HCEC 1CT (cell line): Measurements from ENCODE around the gene PRKCG.
A peak's percentile ranks its signal among the peaks of the same experiment; 100 is the strongest.

ENCODE experiments used
- DNase-seq: peaks from one replicate; pipeline ENCODE4 v3.0.0-alpha.2; 2017

PRKCG gene

DNA sequence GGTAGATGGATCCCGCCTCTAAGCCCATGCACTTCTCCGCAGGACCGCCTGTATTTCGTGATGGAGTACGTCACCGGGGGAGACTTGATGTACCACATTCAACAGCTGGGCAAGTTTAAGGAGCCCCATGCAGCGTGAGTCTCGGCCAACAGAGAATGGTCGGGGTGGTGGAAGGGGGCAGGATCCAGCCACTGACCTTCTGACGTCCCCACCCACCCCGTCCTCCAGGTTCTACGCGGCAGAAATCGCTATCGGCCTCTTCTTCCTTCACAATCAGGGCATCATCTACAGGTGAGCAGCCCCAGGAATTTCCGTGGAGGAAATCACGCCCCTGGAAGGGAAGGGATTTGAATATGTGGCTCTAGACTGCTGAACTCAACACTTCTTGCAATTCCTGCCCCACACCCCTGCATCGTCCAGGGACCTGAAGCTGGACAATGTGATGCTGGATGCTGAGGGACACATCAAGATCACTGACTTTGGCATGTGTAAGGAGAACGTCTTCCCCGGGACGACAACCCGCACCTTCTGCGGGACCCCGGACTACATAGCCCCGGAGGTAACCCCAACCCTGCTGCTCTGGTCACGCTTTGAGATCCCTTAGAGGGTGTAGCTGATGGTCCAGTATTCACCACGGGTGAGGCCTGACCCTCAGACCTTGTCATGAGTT, 18.3 kb downstream of the PRKCG start:
- DNase-seq, result no peak

DNA sequence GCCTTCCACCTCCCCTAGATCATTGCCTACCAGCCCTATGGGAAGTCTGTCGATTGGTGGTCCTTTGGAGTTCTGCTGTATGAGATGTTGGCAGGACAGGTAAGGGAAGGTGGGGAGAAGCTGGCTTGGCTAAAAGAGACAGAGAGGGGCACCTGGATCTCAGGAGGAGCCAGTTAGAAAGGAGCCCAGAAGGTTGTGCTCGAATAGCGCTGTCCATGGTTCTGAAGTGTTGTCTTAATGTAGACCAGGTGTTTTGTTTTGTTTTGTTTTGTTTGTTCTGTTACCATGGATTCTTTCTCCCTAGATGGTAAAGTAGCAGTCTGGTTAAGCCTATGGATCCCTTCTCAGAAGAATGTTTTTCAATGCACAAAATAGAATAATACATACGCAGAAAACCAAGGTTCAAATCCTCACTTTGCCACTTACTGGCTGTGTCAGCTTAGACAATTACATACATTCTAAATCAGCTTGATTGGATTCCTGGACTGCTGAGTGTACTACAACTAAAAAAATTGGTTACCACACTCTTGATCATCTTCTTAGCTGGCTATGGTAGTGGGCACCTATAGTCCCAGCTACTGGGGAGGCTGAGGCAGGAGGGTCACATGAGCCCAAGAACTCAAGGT, 21.2 kb downstream of the PRKCG start:
- DNase-seq, result no peak

DNA sequence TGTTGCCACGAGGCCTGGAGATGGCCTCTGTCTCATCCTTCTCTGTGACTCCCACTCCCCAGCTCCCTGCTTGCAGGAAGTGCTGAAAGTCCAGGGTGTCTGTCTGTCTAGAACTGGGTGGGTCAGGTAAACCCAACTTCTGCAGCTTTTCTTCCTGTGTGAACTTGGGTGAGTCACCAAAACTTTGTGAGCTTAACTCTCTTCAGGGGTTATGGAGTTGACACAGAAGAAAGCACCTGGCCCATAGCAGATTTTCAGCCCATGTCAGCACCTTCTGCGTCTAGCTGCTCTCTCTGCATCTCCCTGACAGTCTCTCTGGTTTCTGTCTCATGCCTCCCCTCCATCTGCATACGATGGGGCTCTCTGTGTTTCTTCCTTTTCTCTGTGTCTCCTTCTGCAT, 22.9 kb downstream of the PRKCG start:
- no peak for DNase-seq

DNA sequence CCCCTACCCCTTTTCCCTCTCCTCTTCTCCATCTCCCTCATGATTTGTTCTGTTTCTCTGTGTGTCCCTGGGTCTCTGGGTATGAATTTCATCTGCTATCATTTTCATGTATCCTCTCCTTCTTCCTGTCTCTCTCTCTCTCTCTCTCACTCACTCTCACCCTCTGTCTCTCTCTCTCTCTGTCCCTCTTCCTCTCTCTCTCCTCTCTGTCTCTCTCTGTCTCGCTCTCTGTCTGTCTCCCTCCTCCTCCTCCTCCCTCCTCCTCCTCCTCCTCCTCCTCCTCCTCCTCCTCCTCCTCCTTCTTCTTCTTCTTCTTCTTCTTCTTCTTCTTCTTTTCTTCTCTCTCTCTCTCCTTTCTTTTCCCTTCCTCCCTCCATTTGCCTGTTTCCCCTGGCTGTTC, 23.8 kb downstream of the PRKCG start:
- DNase-seq, result no peak

DNA sequence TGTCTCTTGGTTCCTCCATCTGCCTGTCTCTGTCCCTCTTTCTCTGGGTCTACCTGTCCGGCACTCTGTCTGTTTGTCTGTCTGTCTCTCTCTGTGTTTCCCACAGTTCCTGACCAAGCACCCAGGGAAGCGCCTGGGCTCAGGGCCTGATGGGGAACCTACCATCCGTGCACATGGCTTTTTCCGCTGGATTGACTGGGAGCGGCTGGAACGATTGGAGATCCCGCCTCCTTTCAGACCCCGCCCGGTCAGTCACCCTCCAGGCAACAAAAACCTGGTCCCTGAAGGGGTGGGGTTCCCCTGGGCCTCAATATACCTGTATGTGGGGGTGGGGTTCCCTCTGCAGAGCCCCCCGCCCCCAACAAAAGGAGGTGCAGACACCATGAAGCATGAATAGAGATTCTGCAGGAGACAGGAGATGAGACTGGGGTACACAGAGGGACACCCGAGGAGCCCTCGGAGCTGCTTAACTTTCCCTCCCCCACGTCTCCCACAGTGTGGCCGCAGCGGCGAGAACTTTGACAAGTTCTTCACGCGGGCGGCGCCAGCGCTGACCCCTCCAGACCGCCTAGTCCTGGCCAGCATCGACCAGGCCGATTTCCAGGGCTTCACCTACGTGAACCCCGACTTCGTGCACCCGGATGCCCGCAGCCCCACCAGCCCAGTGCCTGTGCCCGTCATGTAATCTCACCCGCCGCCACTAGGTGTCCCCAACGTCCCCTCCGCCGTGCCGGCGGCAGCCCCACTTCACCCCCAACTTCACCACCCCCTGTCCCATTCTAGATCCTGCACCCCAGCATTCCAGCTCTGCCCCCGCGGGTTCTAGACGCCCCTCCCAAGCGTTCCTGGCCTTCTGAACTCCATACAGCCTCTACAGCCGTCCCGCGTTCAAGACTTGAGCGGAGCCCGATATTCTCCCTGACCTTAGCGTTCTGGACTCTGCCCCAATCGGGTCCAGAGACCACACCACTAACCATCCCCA, 24.5 kb downstream of the PRKCG start:
- DNase-seq, result peak; percentile 22

DNA sequence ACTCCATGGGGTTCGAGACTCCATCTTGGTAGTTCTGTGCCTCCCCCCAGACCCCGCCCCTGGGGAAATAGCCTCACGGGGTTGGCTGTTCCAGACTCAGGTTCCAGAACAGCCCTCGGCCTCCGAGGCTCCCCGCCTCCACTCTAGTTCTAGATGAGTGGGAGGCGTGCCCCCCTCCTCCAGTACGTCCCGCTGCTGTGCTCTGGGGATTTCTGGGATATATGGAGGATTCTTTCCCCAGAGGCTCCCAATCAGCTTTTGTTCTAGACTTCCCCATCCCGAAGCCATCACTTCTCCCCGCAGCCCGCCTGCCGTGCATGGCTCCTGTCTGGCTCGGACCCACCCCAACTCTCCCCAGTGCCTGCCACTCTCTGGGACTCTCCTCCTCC, 25.2 kb downstream of the PRKCG start:
- no peak for DNase-seq

DNA sequence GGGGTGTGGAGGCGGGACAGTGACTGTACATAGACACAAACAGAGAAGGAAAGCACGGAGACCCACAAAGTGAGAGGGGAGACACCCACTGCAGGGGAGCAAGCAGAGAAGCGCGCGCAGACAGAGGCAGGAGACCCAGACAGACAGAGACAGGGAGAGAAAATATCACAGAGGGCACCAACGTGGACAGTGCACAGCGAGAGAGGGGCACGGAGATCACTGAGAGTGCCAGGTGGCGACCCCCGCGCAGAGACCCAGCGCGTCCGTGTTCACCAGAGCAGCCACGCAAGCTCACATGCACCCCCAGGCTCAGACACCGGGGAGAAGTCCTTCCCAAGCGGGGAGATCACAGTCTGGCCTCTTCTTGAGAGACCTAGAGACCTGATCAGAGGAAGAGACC, 25.7 kb downstream of the PRKCG start:
- DNase-seq, result no peak

DNA sequence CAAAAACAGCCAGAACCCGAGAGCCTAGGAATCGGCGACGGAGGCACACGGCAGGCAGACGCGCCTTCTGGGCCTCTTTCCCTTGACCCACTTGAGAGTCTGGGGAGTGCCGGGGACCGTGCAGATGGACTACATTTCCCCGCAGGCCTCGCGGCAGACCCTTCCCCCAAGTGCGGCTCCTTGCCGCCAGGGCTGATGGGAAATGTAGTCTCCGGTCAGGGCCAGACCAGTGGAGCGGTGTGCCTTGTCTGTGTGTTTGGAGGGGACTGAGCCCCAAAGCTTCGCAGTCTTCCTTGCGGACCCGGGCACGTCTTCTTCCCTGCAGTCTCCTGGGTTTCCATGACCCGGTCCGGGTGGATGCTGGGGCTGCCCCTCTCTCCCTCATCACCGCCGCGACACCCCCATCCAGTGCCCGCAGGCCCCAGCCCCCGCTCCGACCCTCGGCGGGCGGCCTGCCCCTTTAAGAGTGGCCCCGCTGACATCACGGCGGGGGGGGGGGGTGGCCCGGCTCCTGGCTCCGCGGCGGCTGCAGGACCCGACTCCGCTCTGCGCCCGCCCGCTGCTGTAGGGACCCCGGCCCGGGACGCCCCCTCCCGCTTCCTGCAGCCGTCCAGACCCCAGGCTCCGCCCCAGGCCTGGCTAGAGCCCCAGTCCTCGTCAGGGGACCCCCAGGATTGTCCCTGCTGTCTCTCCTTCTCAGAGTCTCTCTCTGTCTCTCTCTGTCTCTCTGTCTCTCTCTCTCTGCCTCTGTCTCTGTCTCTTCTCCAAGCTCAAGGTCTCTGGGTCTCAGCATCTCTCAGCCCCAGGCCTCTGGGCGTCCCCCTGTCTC, 26.3 kb downstream of the PRKCG start:
- peak; percentile 40 for DNase-seq

DNA sequence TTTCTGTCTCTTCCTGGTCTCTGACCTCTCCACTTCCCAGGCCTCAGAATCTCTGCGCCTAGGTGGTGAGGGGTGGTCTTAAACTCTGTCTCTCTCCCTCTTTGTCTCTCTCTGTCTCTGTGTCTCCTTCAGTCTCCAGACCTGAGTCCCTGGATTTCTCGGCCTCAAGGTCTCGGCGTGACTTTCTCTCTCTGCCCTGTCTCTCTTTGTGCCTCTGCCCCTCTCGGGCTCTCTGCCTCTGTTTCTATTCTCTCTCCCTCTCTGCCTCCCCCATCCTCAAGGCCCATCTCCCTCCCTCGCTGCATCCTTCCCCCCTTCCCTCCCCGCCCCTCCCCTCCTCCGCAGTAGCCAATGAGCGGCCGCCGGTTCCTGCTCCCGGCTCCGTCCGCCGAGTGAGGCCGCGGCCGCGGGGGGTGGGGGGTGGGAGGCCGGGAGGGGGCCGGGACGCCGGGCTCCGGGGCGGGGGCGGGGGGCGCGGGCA, 27.0 kb downstream of the PRKCG start, which contains the start of gene CACNG7:
Gene CACNG7, plus strand, starts transcription at position 344 of the 481 bp plus-strand sequence. CDS start 3,554 bp downstream, outside the sequence.
- no peak for DNase-seq

DNA sequence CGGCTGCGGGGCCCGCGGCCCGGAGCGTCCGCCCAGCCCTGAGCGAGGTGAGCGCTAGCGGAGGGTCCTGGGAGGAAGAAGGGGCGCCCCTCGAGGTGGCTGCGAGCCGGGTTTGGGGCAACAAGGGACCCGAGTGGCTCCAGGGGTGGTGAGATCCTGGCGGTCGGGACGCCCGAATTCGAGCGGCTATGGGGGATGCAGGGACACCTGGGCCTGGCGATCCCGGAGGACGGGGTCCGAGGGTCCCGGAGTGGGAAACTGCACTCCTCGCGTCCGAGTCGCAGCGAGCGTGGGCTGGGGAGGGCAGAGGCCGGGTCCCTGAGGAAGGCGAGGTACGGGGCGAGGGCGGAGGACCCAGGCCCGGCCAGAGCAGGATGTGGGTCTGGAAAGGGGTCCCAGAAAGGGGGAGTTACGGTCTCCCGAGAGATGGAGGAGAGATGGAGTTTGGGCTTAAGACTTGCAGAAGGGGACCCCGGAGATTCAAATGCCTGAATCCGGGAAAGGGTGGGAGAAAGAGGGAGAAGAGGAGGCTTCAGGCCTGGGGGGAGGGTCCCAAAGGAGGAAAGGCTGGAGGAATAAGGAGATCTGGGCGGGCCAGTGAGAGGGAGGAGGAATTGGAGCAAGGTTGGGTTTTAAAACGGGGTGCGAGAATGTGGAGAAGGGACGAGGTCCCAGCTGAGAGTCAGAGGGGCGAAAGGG, 27.6 kb downstream of the PRKCG start:
- DNase-seq, result no peak

DNA sequence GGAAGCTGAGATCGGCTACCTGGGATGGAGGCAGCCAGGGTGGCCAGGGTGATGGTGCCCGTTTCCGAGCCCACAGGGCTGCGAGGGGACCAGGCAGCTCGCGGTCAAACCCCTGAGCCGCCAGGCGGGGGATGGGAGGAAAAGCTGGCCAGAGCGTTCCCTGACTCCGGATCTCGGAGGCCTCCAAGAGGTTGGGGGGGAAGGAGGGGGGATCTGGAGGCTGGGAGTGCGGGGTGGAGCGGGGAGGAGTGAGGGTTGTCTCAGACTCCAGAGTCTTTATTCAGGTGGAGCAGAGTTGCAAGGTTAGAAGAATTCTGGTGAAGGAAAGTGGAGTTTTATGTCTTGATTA, 28.1 kb downstream of the PRKCG start:
- DNase-seq, result no peak

DNA sequence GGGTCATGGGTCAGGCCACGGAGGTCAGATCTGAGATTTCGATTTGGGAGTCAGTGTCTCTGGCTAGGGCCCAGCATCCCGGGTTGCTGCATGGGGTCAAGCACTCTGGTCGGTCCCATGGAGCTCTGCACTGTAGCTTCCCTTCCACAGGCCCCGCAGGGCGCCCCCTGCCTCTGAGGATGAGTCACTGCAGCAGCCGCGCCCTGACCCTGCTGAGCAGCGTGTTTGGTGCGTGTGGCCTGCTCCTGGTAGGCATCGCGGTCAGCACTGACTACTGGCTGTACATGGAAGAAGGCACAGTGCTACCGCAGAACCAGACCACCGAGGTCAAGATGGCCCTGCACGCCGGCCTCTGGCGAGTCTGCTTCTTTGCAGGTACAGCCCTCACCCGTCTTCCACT, 30.7 kb downstream of the PRKCG start:
- no peak for DNase-seq

DNA sequence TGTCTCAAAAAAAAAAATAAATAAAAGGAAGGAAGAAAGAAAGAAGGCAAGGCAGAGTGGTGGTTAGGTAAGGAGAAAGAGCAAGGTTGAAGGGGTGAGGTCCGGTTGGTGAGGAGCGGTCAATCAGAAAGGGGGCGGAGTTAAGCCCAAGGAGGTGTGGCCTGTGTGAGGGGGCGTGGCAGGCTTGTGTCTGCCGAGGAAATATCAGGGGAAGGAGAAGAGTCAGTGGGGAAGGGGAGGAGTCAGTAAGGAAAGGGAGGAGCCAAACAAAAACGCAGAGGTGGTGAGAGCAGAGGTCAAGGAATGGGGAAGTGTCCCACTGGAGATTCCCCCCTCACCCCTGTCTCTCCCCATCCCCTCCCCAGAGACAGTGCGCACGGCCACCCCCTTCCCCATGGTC, 33.0 kb downstream of the PRKCG start:
- no peak for DNase-seq

DNA sequence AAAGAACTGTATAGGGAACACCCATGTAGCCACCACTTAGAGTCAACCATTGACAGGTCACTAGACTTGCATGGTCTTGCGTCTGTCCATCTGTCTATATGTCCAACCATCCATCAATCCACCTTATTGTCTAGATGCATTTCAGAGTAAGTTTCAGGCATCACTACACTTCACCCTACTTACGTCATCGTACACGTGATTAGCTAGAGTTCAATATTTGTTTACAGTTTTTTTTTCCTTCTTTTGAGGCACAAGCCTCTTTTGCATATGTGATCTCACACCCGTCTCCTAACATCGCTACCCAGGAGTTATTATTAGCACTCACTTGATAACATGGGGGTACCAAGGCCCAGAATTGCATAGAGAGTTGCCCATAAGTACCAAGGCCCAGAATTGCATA, 34.0 kb downstream of the PRKCG start:
- no peak for DNase-seq

DNA sequence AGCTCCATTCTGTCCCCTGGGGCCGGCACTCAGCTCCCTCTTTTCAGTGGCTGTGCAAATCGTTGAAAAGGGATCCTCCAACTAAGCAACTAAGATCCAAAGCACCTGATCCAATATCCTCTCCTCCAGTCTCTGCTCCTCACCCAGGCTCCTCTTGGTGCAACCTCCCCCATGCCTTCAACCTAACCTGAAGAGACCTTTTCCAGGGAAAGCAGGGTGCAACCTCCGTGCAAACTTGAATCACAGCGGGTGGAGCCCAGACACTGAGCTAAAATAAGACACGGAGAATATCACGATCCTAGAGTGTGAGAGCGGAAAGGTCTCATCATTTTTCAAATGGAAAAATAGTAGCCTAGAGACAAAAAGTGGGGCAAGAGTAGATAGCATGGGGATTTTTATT, 35.4 kb downstream of the PRKCG start:
- DNase-seq, result no peak

DNA sequence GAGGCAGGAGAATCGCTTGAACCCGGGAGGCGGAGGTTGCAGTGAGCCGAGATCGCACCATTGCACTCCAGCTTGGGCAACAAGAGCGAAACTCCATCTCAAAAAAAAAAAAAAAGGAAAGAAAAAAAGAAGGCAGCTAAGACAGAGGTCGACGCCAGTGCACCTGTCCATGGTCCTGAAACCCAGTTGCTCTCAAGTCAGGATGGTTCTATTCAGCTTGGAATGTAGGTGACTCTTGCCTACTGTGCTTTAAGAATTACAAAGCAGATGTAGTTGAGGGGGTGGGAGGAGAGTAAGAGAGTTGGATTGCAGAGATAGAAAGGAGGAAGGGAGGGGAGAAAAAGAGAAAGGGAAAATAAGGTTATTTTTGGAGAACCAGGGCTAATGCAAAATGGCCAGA, 45.7 kb downstream of the PRKCG start:
- DNase-seq, result no peak

DNA sequence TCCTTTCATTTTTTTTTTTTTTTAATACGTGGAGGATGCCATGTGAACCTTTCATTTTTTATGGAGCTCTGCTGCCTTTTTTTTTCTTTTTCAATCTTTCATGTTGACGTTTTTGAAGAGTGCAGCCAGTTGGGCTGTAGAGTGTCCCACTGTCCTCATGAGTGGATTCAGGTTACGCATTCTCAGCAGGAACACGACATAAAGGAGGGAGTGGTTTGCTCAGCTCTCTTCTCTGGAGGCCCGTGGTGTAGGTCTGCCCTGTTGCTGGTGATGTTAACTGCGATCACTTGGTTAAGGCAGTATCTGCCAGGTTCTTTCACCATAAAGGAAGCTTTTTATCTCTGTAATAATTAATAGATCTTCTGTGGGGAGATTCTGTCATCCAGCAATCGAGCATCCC, 54.0 kb downstream of the PRKCG start:
- DNase-seq, result no peak

DNA sequence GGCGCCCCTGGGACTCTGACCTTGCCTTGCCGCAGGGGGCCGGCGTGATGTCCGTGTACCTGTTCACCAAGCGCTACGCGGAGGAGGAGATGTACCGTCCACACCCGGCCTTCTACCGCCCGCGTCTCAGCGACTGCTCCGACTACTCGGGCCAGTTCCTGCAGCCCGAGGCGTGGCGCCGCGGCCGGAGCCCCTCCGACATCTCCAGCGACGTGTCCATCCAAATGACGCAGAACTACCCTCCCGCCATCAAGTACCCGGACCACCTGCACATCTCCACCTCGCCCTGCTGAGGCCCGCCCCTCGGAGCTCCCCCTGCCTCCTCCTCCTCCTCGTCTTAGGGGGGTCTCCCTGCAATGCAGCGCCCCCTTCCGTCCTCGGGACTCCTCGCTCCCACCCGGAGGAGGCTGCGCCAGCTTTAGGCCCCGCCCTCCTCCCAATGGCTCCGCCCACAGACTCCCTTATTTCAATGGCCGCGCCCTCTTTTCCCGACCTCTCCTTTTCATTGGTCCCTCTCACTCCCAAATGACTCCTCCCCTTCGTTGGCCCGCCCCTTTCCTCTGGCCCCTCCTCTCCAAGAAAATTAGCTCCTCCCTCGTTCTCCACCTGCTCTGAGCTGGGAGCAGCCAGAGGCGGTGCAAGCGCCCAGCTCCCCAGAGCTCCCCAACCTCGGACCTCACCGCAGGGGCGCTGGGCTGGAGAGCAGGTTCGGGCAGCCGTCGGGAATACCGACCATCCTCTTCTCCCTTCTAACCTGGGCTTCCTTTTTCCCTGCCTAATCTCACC, 60.2 kb downstream of the PRKCG start:
- DNase-seq, result no peak

DNA sequence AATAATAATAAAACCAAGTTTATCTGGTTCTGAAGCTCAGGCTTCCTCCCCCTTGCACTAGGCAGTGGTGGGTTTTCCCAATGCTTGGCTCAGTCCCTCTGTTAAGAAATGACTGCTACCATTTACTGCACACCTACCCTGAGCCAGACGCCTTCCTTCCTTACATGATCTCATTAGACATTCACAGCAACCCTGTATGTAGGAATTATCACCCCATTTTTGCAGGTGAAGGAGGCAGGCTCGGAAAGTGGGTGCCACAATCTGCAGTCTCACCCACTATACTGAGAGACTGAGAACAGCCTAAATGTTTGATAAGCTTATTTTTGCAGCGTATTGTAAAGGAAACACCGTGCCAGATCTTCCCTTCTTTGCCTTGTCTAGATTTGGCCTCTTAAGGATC, 62.4 kb downstream of the PRKCG start:
- no peak for DNase-seq

DNA sequence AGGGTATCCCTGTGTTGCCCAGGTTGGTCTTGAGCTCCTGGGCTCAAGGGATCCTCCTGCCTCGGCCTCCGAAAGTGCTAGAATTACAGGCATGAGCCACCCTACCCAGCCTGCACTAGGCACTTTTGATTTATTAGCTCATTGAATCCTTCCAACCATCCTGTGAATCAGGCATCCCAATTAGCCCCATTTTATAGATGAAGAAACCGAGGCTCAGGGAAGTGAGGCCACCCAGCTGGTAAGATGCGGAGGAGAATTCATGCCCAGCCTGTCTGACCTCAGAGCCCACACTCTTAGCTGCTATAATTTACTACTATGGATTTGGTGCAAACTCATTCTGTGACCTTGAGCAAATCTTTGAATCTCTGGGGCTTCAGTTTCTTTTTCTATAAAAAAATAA, 62.9 kb downstream of the PRKCG start:
- DNase-seq, result no peak

DNA sequence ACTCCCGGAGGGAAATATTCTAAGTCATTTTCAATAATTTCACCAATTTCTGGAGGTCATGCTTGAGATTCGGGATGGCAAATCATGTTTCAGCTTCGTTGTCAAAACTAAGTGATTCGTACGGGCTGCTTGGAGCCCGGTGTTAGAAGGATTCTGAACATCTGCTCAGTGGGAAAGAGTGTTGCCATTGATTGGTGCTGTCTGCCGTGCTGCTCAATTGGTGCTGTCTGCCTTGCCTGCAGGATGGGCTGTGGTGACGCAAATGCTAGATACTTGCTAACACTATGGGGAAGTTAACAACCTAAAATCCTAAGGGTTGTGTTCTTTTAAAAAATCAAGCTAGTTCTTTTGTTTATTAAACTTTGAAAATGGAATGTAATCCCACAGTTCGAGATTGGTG, 63.4 kb downstream of the PRKCG start:
- DNase-seq, result no peak
